ENCODE measurements around the gene PHKB.
"Not testable (repeated sequence)": the region's sequence is repeated elsewhere in the genome, so short reads cannot be mapped to it uniquely, and the experiment has no call there.

Gene PHKB

DNA sequence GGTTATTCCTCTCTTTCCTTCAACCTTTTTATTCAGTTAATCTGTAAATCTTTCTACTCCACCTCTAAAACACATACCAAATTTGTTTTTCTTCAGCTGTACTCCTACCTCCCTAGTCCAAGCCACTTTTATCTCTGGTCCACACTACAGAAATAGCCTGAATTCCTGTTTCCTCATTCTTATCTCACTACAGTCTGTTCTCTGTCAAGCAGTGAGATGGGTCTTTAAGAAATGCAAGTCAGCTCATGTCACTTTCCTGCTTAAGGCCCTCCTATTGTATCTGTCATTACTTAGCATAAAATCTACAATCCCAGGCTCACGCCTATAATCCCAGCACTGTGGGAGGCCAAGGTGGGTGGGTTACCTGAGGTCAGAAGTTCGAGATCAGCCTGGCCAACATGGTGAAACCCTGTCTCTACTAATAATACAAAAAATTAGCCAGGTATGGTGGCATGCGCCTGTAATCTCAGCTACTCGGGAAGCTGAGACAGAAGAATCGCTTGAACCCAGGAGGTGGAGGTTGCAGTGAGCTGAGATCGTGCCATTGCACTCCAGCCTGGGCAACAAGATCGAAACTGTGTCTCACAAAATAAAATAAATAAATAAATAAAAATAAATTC lies 7.0 kb downstream of the PHKB start:
- not testable (repeated sequence) for DNase-seq; H3K27me3 ChIP-seq (replicated peaks; ENCODE audit: control insufficient read depth, insufficient read depth, low read length, poor library complexity, severe bottlenecking); H3K4me1 ChIP-seq (ENCODE audit: control insufficient read depth, insufficient read depth, low read length, poor library complexity, severe bottlenecking); H3K36me3 ChIP-seq (ENCODE audit: control insufficient read depth, insufficient read depth, low read length); H3K27ac ChIP-seq (ENCODE audit: insufficient read depth, low read length, poor library complexity, severe bottlenecking); H3K4me3 ChIP-seq (ENCODE audit: insufficient read depth, low read depth, low read length, poor library complexity, severe bottlenecking); H3K9me3 ChIP-seq (ENCODE audit: control insufficient read depth, low read length)

DNA sequence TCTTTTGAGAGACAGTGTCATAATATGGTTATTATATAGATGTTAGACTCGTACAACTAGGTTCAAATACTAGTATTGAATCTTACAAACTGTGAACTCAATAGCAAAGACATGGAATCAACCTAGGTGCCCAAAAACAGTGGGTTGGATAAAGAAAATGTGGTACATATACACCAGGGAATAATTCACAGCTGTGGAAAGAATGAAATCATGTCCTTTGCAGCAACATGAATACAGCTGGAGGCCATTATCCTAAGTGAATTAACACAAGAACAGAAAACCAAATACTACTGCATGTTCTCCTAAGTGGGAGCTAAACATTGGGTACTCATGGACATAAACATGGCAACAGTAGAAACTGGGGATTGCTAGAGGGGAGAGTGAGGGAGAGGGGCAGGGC lies 8.1 kb downstream of the PHKB start:
- H3K9me3 ChIP-seq (ENCODE audit: control insufficient read depth, low read length): no peaks in the 10 kb centered on the region
- DNase-seq: no peak
- no peaks in the 10 kb centered on the region for H3K36me3 ChIP-seq (ENCODE audit: control insufficient read depth, insufficient read depth, low read length)
- H3K27ac ChIP-seq (ENCODE audit: insufficient read depth, low read length, poor library complexity, severe bottlenecking): no peak overlapping the region
- no peaks in the 10 kb centered on the region for H3K27me3 ChIP-seq (replicated peaks; ENCODE audit: control insufficient read depth, insufficient read depth, low read length, poor library complexity, severe bottlenecking)
- H3K4me1 ChIP-seq (ENCODE audit: control insufficient read depth, insufficient read depth, low read length, poor library complexity, severe bottlenecking): no peaks in the 10 kb centered on the region
- H3K4me3 ChIP-seq (ENCODE audit: insufficient read depth, low read depth, low read length, poor library complexity, severe bottlenecking): no peak overlapping the region

DNA sequence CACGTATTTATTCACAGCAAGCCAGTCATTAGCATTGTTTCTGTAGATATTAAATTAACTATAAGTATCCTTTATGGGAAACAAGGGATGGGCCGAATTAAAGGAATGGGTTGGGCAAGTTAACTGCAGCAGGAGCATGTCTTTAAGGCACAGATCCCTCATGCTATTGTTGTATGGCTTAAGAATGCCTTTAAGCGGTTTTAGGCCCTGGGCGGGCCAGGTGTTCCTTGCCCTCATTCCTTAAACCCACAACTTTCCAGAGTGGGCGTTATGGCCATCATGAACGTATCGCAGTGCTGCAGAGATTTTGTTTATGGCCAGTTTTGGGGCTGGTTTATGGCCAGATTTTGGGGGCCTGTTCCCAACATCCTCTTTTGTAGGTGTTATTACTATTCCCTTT lies 9.1 kb downstream of the PHKB start:
- H3K36me3 ChIP-seq (ENCODE audit: control insufficient read depth, insufficient read depth, low read length): no peaks in the 10 kb centered on the region
- H3K9me3 ChIP-seq (ENCODE audit: control insufficient read depth, low read length): no peaks in the 10 kb centered on the region
- no peak for DNase-seq
- H3K4me3 ChIP-seq (ENCODE audit: insufficient read depth, low read depth, low read length, poor library complexity, severe bottlenecking): no peak overlapping the region
- no peaks in the 10 kb centered on the region for H3K4me1 ChIP-seq (ENCODE audit: control insufficient read depth, insufficient read depth, low read length, poor library complexity, severe bottlenecking)
- no peak overlapping the region for H3K27ac ChIP-seq (ENCODE audit: insufficient read depth, low read length, poor library complexity, severe bottlenecking)
- no peaks in the 10 kb centered on the region for H3K27me3 ChIP-seq (replicated peaks; ENCODE audit: control insufficient read depth, insufficient read depth, low read length, poor library complexity, severe bottlenecking)

DNA sequence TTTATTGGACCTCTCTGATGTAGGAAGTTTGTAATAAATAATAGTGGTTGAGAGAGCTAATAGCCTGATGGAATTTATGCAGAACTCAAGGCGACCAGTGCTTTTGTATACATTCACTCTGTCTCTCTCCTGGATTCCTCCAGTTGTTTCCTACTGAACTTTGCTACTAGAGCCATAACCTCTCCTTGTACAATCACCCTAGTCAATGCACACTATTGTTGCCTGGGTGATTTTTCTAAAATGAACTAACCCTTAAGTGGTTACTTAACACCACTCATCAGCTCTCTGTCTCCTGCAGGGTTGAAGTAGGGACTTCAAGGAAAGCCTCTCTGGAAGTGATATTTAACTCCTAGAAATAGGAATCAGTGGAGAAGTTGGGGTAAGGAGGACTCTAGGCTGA lies 9.7 kb downstream of the PHKB start:
- H3K27ac ChIP-seq (ENCODE audit: insufficient read depth, low read length, poor library complexity, severe bottlenecking): no peak overlapping the region
- H3K4me1 ChIP-seq (ENCODE audit: control insufficient read depth, insufficient read depth, low read length, poor library complexity, severe bottlenecking): no peaks in the 10 kb centered on the region
- no peak for DNase-seq
- no peaks in the 10 kb centered on the region for H3K27me3 ChIP-seq (replicated peaks; ENCODE audit: control insufficient read depth, insufficient read depth, low read length, poor library complexity, severe bottlenecking)
- H3K36me3 ChIP-seq (ENCODE audit: control insufficient read depth, insufficient read depth, low read length): no peaks in the 10 kb centered on the region
- no peak overlapping the region for H3K4me3 ChIP-seq (ENCODE audit: insufficient read depth, low read depth, low read length, poor library complexity, severe bottlenecking)
- H3K9me3 ChIP-seq (ENCODE audit: control insufficient read depth, low read length): no peaks in the 10 kb centered on the region

DNA sequence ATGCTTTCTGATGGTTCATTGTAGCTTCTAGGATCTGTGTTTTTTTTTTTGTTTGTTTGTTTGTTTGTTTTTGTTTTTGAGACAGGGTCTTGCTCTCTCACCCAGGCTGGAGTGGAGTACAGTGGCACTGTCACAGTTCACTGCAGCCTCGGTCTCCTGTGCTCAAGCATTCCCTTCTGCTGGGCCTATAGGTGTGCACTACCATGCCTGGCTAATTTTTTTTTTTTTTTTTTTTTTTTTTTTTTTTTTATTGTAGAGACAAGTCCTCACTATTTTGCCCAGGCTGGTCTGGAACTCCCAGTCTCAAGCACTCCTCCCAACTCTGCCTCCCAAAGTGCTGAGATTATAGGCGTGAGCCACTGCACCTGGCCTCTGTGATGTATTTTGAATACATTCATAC lies 11.9 kb downstream of the PHKB start:
- not testable (repeated sequence) for H3K9me3 ChIP-seq (ENCODE audit: control insufficient read depth, low read length); H3K4me3 ChIP-seq (ENCODE audit: insufficient read depth, low read depth, low read length, poor library complexity, severe bottlenecking); H3K27me3 ChIP-seq (replicated peaks; ENCODE audit: control insufficient read depth, insufficient read depth, low read length, poor library complexity, severe bottlenecking); H3K4me1 ChIP-seq (ENCODE audit: control insufficient read depth, insufficient read depth, low read length, poor library complexity, severe bottlenecking); H3K27ac ChIP-seq (ENCODE audit: insufficient read depth, low read length, poor library complexity, severe bottlenecking); DNase-seq; H3K36me3 ChIP-seq (ENCODE audit: control insufficient read depth, insufficient read depth, low read length)

DNA sequence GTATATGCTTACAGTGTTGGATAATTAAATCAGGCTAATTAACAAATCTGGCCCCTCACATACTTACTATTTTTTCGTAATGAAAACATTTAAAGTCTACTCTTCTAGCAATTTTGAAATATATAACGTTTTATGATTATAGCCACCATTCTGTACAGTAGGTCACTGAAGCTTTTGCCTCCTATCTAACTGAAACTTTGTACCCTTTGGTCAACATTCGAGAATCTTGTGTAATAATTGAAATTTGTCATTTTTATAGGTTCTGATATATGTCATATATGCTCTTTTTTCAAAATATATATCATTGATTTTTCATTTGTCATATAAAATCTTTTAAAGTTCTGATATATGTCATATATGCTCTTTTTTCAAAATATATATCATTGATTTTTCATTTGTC lies 12.7 kb downstream of the PHKB start:
- Histone ChIP-seq H3K36me3 (ENCODE audit: control insufficient read depth, insufficient read depth, low read length) (no peaks in the 10 kb centered on the region), H3K4me1 (ENCODE audit: control insufficient read depth, insufficient read depth, low read length, poor library complexity, severe bottlenecking) (no peaks in the 10 kb centered on the region), H3K9me3 (ENCODE audit: control insufficient read depth, low read length) (no peaks in the 10 kb centered on the region), H3K27me3 (replicated peaks; ENCODE audit: control insufficient read depth, insufficient read depth, low read length, poor library complexity, severe bottlenecking) (no peaks in the 10 kb centered on the region), H3K27ac (ENCODE audit: insufficient read depth, low read length, poor library complexity, severe bottlenecking) (no peak overlapping the region), H3K4me3 (ENCODE audit: insufficient read depth, low read depth, low read length, poor library complexity, severe bottlenecking) (no peak overlapping the region)
- no peak for DNase-seq

DNA sequence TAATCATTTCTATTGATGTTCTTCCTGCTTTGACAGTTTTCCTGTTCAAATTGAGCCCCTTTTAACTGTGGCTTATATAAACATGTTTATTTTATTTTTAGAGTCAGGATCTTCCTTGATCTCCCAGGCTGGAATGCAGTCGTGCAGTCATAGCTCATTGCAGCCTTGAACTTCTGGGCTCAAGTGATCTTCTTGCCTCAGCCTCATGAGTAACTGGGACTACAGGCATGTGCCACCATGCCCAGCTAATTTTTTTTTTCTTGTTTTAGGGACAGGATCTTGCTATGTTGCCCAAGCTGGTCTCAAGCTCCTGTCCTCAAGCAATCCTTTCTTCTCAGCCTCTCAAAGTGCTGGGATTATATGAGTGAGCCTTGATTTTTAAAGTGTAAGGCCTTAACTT lies 14.7 kb downstream of the PHKB start:
- no peaks in the 10 kb centered on the region for H3K36me3 ChIP-seq (ENCODE audit: control insufficient read depth, insufficient read depth, low read length)
- H3K27me3 ChIP-seq (replicated peaks; ENCODE audit: control insufficient read depth, insufficient read depth, low read length, poor library complexity, severe bottlenecking): no peaks in the 10 kb centered on the region
- no peak for DNase-seq
- no peaks in the 10 kb centered on the region for H3K9me3 ChIP-seq (ENCODE audit: control insufficient read depth, low read length)
- no peaks in the 10 kb centered on the region for H3K4me1 ChIP-seq (ENCODE audit: control insufficient read depth, insufficient read depth, low read length, poor library complexity, severe bottlenecking)
- no peak overlapping the region for H3K4me3 ChIP-seq (ENCODE audit: insufficient read depth, low read depth, low read length, poor library complexity, severe bottlenecking)
- no peak overlapping the region for H3K27ac ChIP-seq (ENCODE audit: insufficient read depth, low read length, poor library complexity, severe bottlenecking)

DNA sequence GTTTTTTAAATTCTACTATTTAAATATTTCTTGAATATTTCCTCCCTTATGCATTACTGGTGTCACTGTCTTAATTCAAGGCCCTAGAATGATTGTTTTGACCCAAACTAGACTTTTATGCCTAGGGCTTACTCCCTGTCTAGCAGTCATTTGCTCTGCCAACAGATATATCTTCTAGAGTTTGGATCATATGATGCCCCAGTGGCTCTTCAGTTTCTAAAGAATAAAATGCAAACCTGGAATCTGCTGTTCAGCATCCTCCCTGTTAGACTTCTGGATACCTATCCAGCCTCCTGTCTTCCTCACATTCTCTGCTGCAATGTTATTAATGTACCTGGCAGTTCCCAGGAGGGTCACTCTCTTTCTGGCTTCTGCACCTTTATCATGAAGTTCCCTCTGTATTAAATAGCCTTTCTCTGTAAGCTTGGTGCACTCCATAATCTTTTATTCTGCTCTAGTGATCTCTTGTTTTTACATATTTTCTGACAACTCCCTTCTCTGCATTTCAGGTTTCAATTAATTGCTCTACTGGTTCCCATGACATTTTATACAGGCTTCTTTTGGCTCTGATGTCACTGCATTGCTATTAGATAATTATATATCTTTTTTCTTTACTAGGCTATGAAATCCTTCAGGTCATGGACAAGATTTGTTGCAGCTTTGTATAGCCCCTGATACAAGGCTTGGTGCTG lies 15.7 kb downstream of the PHKB start:
- H3K9me3 ChIP-seq (ENCODE audit: control insufficient read depth, low read length): no peaks in the 10 kb centered on the region
- no peak overlapping the region for H3K27ac ChIP-seq (ENCODE audit: insufficient read depth, low read length, poor library complexity, severe bottlenecking)
- DNase-seq: no peak
- no peaks in the 10 kb centered on the region for H3K4me1 ChIP-seq (ENCODE audit: control insufficient read depth, insufficient read depth, low read length, poor library complexity, severe bottlenecking)
- no peaks in the 10 kb centered on the region for H3K36me3 ChIP-seq (ENCODE audit: control insufficient read depth, insufficient read depth, low read length)
- no peak overlapping the region for H3K4me3 ChIP-seq (ENCODE audit: insufficient read depth, low read depth, low read length, poor library complexity, severe bottlenecking)
- H3K27me3 ChIP-seq (replicated peaks; ENCODE audit: control insufficient read depth, insufficient read depth, low read length, poor library complexity, severe bottlenecking): no peaks in the 10 kb centered on the region

DNA sequence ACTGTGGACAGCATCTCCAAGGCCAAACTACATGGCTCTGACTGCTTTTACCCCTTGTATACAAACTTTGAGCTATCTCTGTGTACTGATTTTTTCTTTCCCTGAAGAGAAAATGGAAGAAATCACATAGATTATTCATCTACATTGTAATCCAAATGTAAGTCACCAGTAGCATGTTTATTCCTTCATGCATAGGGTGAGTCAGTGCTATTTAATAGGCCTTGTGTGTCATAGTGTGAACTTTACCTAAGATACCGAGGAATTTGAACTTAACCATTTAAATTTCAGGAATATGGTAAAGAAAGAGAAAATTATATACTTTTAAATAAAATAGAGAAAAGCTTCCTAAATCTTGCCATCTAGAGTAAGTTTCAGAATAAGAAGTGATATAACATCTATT lies 16.5 kb downstream of the PHKB start:
- DNase-seq: no peak
- H3K27me3 ChIP-seq (replicated peaks; ENCODE audit: control insufficient read depth, insufficient read depth, low read length, poor library complexity, severe bottlenecking): no peaks in the 10 kb centered on the region
- no peaks in the 10 kb centered on the region for H3K9me3 ChIP-seq (ENCODE audit: control insufficient read depth, low read length)
- no peak overlapping the region for H3K27ac ChIP-seq (ENCODE audit: insufficient read depth, low read length, poor library complexity, severe bottlenecking)
- no peak overlapping the region for H3K4me3 ChIP-seq (ENCODE audit: insufficient read depth, low read depth, low read length, poor library complexity, severe bottlenecking)
- no peaks in the 10 kb centered on the region for H3K4me1 ChIP-seq (ENCODE audit: control insufficient read depth, insufficient read depth, low read length, poor library complexity, severe bottlenecking)
- no peaks in the 10 kb centered on the region for H3K36me3 ChIP-seq (ENCODE audit: control insufficient read depth, insufficient read depth, low read length)

DNA sequence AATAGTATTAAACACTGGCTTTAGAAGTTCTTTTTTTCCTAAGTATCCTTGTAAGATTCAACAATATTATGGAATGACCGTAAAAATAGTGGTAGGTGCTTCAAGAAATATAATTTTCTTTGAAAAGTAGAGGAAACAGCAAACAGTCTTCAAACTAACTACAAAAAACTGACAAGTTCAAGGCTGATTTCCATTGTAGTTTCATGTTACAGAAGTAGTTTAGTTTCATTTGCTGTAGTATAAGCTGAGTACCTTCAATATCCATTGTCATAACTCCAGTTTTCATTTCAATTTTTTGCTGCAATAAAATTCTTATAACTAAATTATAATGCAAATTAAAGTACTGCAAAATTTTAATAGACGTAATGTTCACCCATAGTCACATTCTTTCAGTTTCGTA lies 19.3 kb downstream of the PHKB start:
- no peaks in the 10 kb centered on the region for H3K4me1 ChIP-seq (ENCODE audit: control insufficient read depth, insufficient read depth, low read length, poor library complexity, severe bottlenecking)
- no peak overlapping the region for H3K27ac ChIP-seq (ENCODE audit: insufficient read depth, low read length, poor library complexity, severe bottlenecking)
- H3K4me3 ChIP-seq (ENCODE audit: insufficient read depth, low read depth, low read length, poor library complexity, severe bottlenecking): no peak overlapping the region
- H3K36me3 ChIP-seq (ENCODE audit: control insufficient read depth, insufficient read depth, low read length): no peaks in the 10 kb centered on the region
- H3K27me3 ChIP-seq (replicated peaks; ENCODE audit: control insufficient read depth, insufficient read depth, low read length, poor library complexity, severe bottlenecking): no peaks in the 10 kb centered on the region
- no peak for DNase-seq
- no peaks in the 10 kb centered on the region for H3K9me3 ChIP-seq (ENCODE audit: control insufficient read depth, low read length)

Measured in effector memory CD4-positive, alpha-beta T cell (primary cell).